ENCODE measurements around the gene EDEM1.

DNA sequence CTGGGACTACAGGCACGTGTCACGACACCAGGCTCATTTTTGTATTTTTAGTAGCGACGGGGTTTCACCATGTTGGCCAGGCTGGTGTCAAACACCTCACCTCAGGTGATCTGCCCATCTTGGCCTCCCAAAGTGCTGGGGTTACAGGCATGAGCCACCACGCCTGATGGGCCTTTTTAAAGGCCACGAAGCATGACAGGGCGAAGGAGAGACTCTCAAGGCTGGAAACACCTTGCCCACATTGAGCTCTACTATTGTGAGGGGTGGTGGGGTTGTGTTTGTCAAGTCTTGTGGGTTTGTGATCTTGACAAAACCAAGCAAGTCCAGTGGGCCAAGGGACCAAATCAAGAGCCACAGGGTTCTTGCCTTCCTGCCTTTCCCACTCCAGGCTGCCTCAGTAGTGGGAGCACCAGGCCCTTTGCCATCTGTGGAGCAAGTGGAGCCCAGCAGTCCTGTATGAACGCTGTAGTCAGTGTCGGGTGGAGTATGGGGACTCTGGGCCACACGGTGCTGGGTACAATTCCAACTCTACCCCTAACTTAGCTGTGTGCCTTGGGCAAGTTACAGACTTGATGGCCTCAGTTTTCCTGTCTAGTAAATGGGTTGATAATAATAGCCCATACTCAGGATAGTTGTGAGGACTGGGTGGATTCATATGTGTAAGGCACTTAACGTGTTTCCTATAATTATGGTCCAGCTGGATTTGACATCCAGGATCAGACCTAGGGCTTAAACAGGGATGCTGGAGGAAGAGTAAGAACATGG lies 33.3 kb downstream of the EDEM1 start:
- TF ChIP-seq, protein P1, sequence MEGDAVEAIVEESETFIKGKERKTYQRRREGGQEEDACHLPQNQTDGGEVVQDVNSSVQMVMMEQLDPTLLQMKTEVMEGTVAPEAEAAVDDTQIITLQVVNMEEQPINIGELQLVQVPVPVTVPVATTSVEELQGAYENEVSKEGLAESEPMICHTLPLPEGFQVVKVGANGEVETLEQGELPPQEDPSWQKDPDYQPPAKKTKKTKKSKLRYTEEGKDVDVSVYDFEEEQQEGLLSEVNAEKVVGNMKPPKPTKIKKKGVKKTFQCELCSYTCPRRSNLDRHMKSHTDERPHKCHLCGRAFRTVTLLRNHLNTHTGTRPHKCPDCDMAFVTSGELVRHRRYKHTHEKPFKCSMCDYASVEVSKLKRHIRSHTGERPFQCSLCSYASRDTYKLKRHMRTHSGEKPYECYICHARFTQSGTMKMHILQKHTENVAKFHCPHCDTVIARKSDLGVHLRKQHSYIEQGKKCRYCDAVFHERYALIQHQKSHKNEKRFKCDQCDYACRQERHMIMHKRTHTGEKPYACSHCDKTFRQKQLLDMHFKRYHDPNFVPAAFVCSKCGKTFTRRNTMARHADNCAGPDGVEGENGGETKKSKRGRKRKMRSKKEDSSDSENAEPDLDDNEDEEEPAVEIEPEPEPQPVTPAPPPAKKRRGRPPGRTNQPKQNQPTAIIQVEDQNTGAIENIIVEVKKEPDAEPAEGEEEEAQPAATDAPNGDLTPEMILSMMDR (IDR thresholded peaks at IDR 0.05; ENCODE audit: borderline replicate concordance, extremely low read depth, low read length, poor library complexity, severe bottlenecking), result no peak
- TF ChIP-seq EZH2 (IDR thresholded peaks at IDR 0.05; ENCODE audit: borderline replicate concordance, low read depth, low read length, severe bottlenecking), result no peak
